ENCODE data around the gene PAX2. TPM values are rescaled to one million over a fixed set of nuclear protein-coding genes. Genes with fewer than 3 reads are reported as not detected.

PAX2 gene
- total and polyA plus RNA-seq, 2 of the 8 experiments (the other 6 are each of a cell fraction or from before 2014, with no cell fraction given), result 0.02 TPM; not detected in 1

DNA sequence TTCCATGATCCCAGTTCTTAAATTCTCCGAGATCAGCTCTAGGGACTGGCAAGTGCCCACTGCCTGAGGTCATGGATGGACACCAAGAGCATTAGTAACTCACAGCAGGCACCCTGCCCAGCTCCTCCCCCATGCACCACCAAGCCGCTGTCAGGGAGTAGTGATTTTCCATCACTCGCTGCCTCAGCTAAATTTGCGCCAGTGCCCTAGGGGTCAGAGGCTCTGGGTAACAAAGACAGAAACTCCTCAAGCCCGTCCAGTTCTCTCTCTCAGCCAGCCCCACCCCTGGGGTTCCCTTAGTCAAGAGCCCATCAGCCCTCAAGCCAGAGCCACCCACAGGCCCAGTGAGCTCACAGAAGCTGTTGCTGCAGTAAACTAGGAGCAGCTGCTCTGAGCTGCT is 30.0 kb downstream of the PAX2 start:
- CTCF ChIA-PET (ENCODE audit: partially characterized antibody), result interaction anchor here (0.7 to 3.8 kb wide), 11 partner anchors 9 to 206 kb away, joined by 3 to 15 read pairs (median 4); no protein-coding TSS in a partner anchor
- FAIRE-seq, result no peak
- H3K23ac ChIP-seq (ENCODE audit: insufficient read length), result no peak overlapping the region
- H3K9ac ChIP-seq (replicated peaks in 1 of 4; ENCODE audit: extremely low read depth in 1 of 4, low read depth in 3 of 4, low read length in 3 of 4), result no peak overlapping the region
- no peak overlapping the region for H3K18ac ChIP-seq (ENCODE audit: extremely low read depth, low read length)
- POLR2A ChIA-PET (ENCODE audit: partially characterized antibody), result interaction anchor here (0.8 kb wide), 1 partner anchor 10 kb away, joined by 4 read pairs; no protein-coding TSS in a partner anchor
- H2BK12ac ChIP-seq (ENCODE audit: low read depth, low read length), result no peak overlapping the region
- no peak overlapping the region for H3K27ac ChIP-seq (ENCODE audit: low read depth, low read length)
- H3K79me2 ChIP-seq (ENCODE audit: control insufficient read depth in 1 of 2, insufficient read depth in 2 of 2, low read length in 2 of 2), result no peaks in the 10 kb centered on the region
- H2AFZ ChIP-seq (ENCODE audit: low read length), result no peak overlapping the region
- WGBS, 2 experiments (ENCODE audit: extremely low coverage in 1 of 2, insufficient coverage in 1 of 2, insufficient read length in 1 of 2, insufficient replicate concordance in 2 of 2, low coverage in 1 of 2, low lambda C conversion rate in 2 of 2, missing lambda C conversion rate in 1 of 2), result 84% methylated on average over 5 of the region's 5 CpGs; no CpG with 5 or more reads in 1 of the 2 experiments
- H3K9me3 ChIP-seq (ENCODE audit: insufficient read depth in 2 of 2, low read depth in 1 of 2, low read length in 1 of 2), result no peaks in the 10 kb centered on the region
- H3K4me3 ChIP-seq (ENCODE audit: extremely low read depth in 1 of 4, insufficient read depth in 2 of 4, low read depth in 3 of 4, low read length in 4 of 4), result no peak overlapping the region
- H2AK5ac ChIP-seq (ENCODE audit: low read depth, low read length), result no peak overlapping the region
- no peak overlapping the region for H4K91ac ChIP-seq (replicated peaks; ENCODE audit: insufficient read length, low read length)
- no peak overlapping the region for H2BK120ac ChIP-seq (replicated peaks; ENCODE audit: low read depth, low read length)
- no peak overlapping the region for H3K56ac ChIP-seq (replicated peaks; ENCODE audit: insufficient read length, low read depth, low read length)
- H2BK5ac ChIP-seq (ENCODE audit: low read depth, low read length), result no peak overlapping the region
- no peak overlapping the region for H3K14ac ChIP-seq (ENCODE audit: insufficient read length)
- H4K8ac ChIP-seq (ENCODE audit: extremely low read depth, insufficient read depth, low read length), result no peak overlapping the region; the same call in 1 of the 2 replicates
- peaks cover 0 to 8% (median 0%) of the 10 kb centered on the region in 4 experiments; a peak in 2 of 7 replicates for H3K27me3 ChIP-seq (replicated peaks in 1 of 4; ENCODE audit: control insufficient read depth in 3 of 4, extremely low read depth in 1 of 4, insufficient read depth in 3 of 4, low read length in 3 of 4)
- H3K23me2 ChIP-seq (ENCODE audit: low read depth, low read length), result no peaks in the 10 kb centered on the region
- H3K4ac ChIP-seq (replicated peaks; ENCODE audit: insufficient read length, low read depth, low read length), result no peak overlapping the region
- no peaks in the 10 kb centered on the region for H4K20me1 ChIP-seq (replicated peaks in 1 of 2; ENCODE audit: control insufficient read depth in 1 of 2, insufficient read depth in 2 of 2, low read length in 2 of 2)
- no peak overlapping the region for H2BK15ac ChIP-seq (ENCODE audit: low read length)
- no peaks in the 10 kb centered on the region for H3K36me3 ChIP-seq (ENCODE audit: control insufficient read depth in 2 of 4, insufficient read depth in 4 of 4, low read length in 3 of 4)
- no peak overlapping the region for H2BK20ac ChIP-seq (ENCODE audit: low read length)
- no peak overlapping the region for H4K5ac ChIP-seq (ENCODE audit: insufficient read length, low read depth, low read length)
- H3K79me1 ChIP-seq (ENCODE audit: low read depth, low read length), result no peaks in the 10 kb centered on the region
- no peak for DNase-seq (ENCODE audit: low read depth in 1 of 2, low spot score in 2 of 2)
- H3K4me2 ChIP-seq (ENCODE audit: insufficient read depth in 1 of 2, low read depth in 2 of 2, low read length in 2 of 2), result no peak overlapping the region; a peak in 1 of 4 replicates
- H3K4me1 ChIP-seq (replicated peaks in 1 of 4; ENCODE audit: control insufficient read depth in 3 of 4, insufficient read depth in 4 of 4, low read length in 3 of 4), result peaks cover 3 to 10% (median 9%) of the 10 kb centered on the region in 4 experiments; a peak in 5 of 7 replicates
- TF ChIP-seq RXRA (IDR thresholded peaks at IDR 0.05; ENCODE audit: insufficient read depth, low read depth, low read length) (no peak), KDM1A (IDR thresholded peaks at IDR 0.05; ENCODE audit: borderline replicate concordance, low read length) (no peak), SIRT6 (IDR thresholded peaks at IDR 0.05; ENCODE audit: low read length) (no peak), EZH2 (IDR thresholded peaks at IDR 0.05; ENCODE audit: low read depth, low read length, severe bottlenecking) (no peak), SIX5 (IDR thresholded peaks at IDR 0.05; ENCODE audit: low read depth, low read length) (no peak), ZNF274 (IDR thresholded peaks at IDR 0.05; ENCODE audit: borderline replicate concordance, extremely low read depth, low read length) (no peak), HDAC2 (IDR thresholded peaks at IDR 0.05; ENCODE audit: borderline replicate concordance in 1 of 2, low read depth in 2 of 2, low read length in 2 of 2) (no peak), CTCF (IDR thresholded peaks at IDR 0.05; ENCODE audit: control extremely low read depth in 1 of 3, insufficient read depth in 1 of 3, low read depth in 1 of 3, low read length in 3 of 3) (no peak), CHD2 (IDR thresholded peaks at IDR 0.05; ENCODE audit: low read length) (no peak), SP2 (IDR thresholded peaks at IDR 0.05; ENCODE audit: low read length) (no peak), GTF2F1 (IDR thresholded peaks at IDR 0.05; ENCODE audit: borderline replicate concordance, low read depth, low read length) (no peak), SRF (IDR thresholded peaks at IDR 0.05; ENCODE audit: low read depth, low read length) (no peak)

Data from H1 (cell line).